GM23338 (cell line): ENCODE results near the gene RAPGEF5. TPM values are rescaled to one million over a fixed set of nuclear protein-coding genes. Genes with fewer than 3 reads are reported as not detected.

Experiments
- ATAC-seq: fragments of 200-7000 bp; cut with Tn5 transposase; 3 replicates; pipeline ENCODE4 v1.9.1; 2020
- DNase-seq: peaks from one replicate; pipeline ENCODE4 v3.0.0-alpha.2; 2015; ENCODE audit warnings: low spot score
- H2AFZ ChIP-seq: fragments of 200-600 bp; sonication (generic); 2 replicates; pipeline ENCODE4 v1.8.0; 2016; ENCODE audit warnings: antibody characterized with exemption, mild to moderate bottlenecking, moderate library complexity
- H3F3A ChIP-seq: fragments of 200-600 bp; sonication (generic); replicated peaks from 2 replicates; pipeline ENCODE4 v1.8.0; 2017; ENCODE audit warnings: antibody characterized with exemption, mixed run types, low read depth
- H3K27ac ChIP-seq: fragments of 200-600 bp; sonication (generic); 2 replicates; pipeline ENCODE4 v1.6.1; 2016; ENCODE audit warnings: low read depth
- H3K27me3 ChIP-seq: fragments of 200-600 bp; sonication (generic); 2 replicates; pipeline ENCODE4 v1.8.0; 2016; ENCODE audit warnings: mild to moderate bottlenecking, mixed run types, moderate library complexity; ENCODE audit not compliant: insufficient read depth
- H3K36me3 ChIP-seq: fragments of 200-600 bp; sonication (generic); 2 replicates; pipeline ENCODE4 v1.8.0; 2016; ENCODE audit warnings: mild to moderate bottlenecking; ENCODE audit not compliant: insufficient read depth
- H3K4me1 ChIP-seq: fragments of 200-600 bp; sonication (generic); 2 replicates; pipeline ENCODE4 v1.8.0; 2016; ENCODE audit warnings: mild to moderate bottlenecking, moderate library complexity; ENCODE audit not compliant: insufficient read depth
- H3K4me2 ChIP-seq: fragments of 200-600 bp; sonication (generic); 2 replicates; pipeline ENCODE4 v1.7.1; 2017; ENCODE audit warnings: mixed run types
- H3K4me3 ChIP-seq: fragments of 200-600 bp; sonication (generic); 2 replicates; pipeline ENCODE4 v1.6.1; 2016; ENCODE audit warnings: mixed run types
- H3K79me2 ChIP-seq: fragments of 200-600 bp; sonication (generic); replicated peaks from 2 replicates; pipeline ENCODE4 v1.8.0; 2017; ENCODE audit warnings: mild to moderate bottlenecking; ENCODE audit not compliant: insufficient read depth
- H3K9me2 ChIP-seq: fragments of 200-600 bp; sonication (generic); 2 replicates; pipeline ENCODE4 v1.8.0; 2017; ENCODE audit not compliant: insufficient read depth
- H4K20me1 ChIP-seq: fragments of 200-600 bp; sonication (generic); replicated peaks from 2 replicates; pipeline ENCODE4 v1.8.0; 2017; ENCODE audit warnings: mild to moderate bottlenecking; ENCODE audit not compliant: insufficient read depth
- H3K27ac Mint-ChIP-seq: 2 replicates; pipeline ENCODE4 v1.8.0; 2020; ENCODE audit warnings: inconsistent platforms, mild to moderate bottlenecking, moderate library complexity, mixed read lengths
- H3K27me3 Mint-ChIP-seq: 3 replicates; pipeline ENCODE4 v1.8.0; 2022; ENCODE audit warnings: low read depth, mild to moderate bottlenecking, moderate library complexity, mixed read lengths, inconsistent platforms; ENCODE audit not compliant: insufficient read depth, poor library complexity
- H3K36me3 Mint-ChIP-seq: 3 replicates; pipeline ENCODE4 v1.8.0; 2021; ENCODE audit warnings: low read depth, mild to moderate bottlenecking, inconsistent platforms, moderate library complexity, mixed read lengths
- H3K4me1 Mint-ChIP-seq: 3 replicates; pipeline ENCODE4 v1.8.0; 2020; ENCODE audit warnings: mild to moderate bottlenecking, inconsistent platforms, mixed read lengths
- H3K4me3 Mint-ChIP-seq: 3 replicates; pipeline ENCODE4 v1.8.0; 2021; ENCODE audit warnings: moderate library complexity, mild to moderate bottlenecking, inconsistent platforms, mixed read lengths
- H3K9me3 Mint-ChIP-seq: 3 replicates; pipeline ENCODE4 v1.8.0; 2020; ENCODE audit warnings: moderate library complexity, mild to moderate bottlenecking, inconsistent platforms, mixed read lengths
- NANOG ChIP-seq: IDR thresholded peaks from 2 replicates; pipeline ENCODE4 v1.6.1; 2016; ENCODE audit warnings: antibody characterized with exemption, borderline replicate concordance
- POLR2AphosphoS5 ChIP-seq: IDR thresholded peaks from 2 replicates; pipeline ENCODE4 v1.6.1; 2016; ENCODE audit warnings: antibody characterized with exemption, low read depth
- STAT1 ChIP-seq: IDR thresholded peaks from one replicate; pipeline ENCODE4 v1.6.1; 2016; ENCODE audit warnings: antibody characterized with exemption; ENCODE audit not compliant: unreplicated experiment
- polyA plus RNA-seq: library from polyadenylated mRNA; unstranded; fragments of >200 nt; fragmentation: Nextera tagmentation; extraction: Ambion mirVana; gene quantifications from 2 replicates; pipeline ENCODE4 v1.2.1, GENCODE V29; 2016
- total RNA-seq: library from RNA; depleted of rRNA; stranded (reverse); fragments of >200 nt; shearing (Covaris generic); gene quantifications from 2 replicates; pipeline ENCODE4 v1.2.3, GENCODE V29; 2014
- TF ChIP-seq, protein P1 (sequence below): fragments of 250-450 bp; sonication (Bioruptor Pico); IDR thresholded peaks from 2 replicates; pipeline ENCODE4 v1.5.0; 2020; ENCODE audit warnings: mild to moderate bottlenecking, moderate library complexity
- TF ChIP-seq, protein P2 (sequence below), 2 experiments: fragments of 200-600 bp in 1 of 2; sonication (generic) in 1 of 2; conservative IDR thresholded peaks; 2 replicates each; pipeline versions ENCODE4 v1.5.1 to v1.6.1; 2016 to 2017; ENCODE audit warnings: antibody characterized with exemption in 2 of 2, low read depth in 2 of 2, mild to moderate bottlenecking in 2 of 2, moderate library complexity in 1 of 2

RAPGEF5 gene
- total and polyA plus RNA-seq, 2 experiments from 2014 or later = 6.3 to 13.1 TPM

DNA sequence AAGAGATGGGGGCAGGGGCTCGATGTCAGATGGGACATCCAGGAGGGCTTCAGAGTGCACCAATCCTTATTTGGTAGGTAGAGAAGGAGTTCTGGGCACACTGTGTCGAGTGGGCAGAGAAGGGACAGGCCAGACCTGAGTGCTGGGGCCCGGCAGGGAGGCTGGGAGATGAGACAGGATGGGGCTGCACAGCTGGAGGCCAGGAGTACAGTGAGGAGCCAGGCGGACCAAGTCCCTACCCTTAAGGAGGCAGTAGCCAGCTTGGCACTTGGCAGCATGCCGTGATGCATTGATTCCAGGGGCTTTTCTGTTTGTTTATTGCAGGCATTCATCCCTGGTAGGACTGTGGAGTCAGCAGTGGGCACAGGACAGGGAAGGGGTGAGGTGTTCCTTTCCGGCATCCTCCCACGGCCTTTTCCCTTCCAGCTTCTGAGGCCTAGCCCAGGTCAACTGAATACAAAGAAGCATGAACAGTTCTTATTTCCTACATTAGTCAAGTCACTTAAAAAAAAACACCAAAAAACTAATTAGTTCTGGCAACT is 242.4 kb downstream of the RAPGEF5 start:
- TF ChIP-seq, protein P1, sequence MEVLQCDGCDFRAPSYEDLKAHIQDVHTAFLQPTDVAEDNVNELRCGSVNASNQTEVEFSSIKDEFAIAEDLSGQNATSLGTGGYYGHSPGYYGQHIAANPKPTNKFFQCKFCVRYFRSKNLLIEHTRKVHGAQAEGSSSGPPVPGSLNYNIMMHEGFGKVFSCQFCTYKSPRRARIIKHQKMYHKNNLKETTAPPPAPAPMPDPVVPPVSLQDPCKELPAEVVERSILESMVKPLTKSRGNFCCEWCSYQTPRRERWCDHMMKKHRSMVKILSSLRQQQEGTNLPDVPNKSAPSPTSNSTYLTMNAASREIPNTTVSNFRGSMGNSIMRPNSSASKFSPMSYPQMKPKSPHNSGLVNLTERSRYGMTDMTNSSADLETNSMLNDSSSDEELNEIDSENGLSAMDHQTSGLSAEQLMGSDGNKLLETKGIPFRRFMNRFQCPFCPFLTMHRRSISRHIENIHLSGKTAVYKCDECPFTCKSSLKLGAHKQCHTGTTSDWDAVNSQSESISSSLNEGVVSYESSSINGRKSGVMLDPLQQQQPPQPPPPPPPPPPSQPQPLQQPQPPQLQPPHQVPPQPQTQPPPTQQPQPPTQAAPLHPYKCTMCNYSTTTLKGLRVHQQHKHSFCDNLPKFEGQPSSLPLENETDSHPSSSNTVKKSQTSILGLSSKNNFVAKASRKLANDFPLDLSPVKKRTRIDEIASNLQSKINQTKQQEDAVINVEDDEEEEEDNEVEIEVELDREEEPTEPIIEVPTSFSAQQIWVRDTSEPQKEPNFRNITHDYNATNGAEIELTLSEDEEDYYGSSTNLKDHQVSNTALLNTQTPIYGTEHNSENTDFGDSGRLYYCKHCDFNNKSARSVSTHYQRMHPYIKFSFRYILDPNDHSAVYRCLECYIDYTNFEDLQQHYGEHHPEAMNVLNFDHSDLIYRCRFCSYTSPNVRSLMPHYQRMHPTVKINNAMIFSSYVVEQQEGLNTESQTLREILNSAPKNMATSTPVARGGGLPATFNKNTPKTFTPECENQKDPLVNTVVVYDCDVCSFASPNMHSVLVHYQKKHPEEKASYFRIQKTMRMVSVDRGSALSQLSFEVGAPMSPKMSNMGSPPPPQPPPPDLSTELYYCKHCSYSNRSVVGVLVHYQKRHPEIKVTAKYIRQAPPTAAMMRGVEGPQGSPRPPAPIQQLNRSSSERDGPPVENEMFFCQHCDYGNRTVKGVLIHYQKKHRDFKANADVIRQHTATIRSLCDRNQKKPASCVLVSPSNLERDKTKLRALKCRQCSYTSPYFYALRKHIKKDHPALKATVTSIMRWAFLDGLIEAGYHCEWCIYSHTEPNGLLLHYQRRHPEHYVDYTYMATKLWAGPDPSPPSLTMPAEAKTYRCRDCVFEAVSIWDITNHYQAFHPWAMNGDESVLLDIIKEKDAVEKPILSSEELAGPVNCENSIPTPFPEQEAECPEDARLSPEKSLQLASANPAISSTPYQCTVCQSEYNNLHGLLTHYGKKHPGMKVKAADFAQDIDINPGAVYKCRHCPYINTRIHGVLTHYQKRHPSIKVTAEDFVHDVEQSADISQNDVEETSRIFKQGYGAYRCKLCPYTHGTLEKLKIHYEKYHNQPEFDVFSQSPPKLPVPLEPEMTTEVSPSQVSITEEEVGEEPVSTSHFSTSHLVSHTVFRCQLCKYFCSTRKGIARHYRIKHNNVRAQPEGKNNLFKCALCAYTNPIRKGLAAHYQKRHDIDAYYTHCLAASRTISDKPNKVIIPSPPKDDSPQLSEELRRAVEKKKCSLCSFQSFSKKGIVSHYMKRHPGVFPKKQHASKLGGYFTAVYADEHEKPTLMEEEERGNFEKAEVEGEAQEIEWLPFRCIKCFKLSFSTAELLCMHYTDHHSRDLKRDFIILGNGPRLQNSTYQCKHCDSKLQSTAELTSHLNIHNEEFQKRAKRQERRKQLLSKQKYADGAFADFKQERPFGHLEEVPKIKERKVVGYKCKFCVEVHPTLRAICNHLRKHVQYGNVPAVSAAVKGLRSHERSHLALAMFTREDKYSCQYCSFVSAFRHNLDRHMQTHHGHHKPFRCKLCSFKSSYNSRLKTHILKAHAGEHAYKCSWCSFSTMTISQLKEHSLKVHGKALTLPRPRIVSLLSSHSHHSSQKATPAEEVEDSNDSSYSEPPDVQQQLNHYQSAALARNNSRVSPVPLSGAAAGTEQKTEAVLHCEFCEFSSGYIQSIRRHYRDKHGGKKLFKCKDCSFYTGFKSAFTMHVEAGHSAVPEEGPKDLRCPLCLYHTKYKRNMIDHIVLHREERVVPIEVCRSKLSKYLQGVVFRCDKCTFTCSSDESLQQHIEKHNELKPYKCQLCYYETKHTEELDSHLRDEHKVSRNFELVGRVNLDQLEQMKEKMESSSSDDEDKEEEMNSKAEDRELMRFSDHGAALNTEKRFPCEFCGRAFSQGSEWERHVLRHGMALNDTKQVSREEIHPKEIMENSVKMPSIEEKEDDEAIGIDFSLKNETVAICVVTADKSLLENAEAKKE (CRISPR knock-in tag) = no peak
- TF ChIP-seq, protein P2, sequence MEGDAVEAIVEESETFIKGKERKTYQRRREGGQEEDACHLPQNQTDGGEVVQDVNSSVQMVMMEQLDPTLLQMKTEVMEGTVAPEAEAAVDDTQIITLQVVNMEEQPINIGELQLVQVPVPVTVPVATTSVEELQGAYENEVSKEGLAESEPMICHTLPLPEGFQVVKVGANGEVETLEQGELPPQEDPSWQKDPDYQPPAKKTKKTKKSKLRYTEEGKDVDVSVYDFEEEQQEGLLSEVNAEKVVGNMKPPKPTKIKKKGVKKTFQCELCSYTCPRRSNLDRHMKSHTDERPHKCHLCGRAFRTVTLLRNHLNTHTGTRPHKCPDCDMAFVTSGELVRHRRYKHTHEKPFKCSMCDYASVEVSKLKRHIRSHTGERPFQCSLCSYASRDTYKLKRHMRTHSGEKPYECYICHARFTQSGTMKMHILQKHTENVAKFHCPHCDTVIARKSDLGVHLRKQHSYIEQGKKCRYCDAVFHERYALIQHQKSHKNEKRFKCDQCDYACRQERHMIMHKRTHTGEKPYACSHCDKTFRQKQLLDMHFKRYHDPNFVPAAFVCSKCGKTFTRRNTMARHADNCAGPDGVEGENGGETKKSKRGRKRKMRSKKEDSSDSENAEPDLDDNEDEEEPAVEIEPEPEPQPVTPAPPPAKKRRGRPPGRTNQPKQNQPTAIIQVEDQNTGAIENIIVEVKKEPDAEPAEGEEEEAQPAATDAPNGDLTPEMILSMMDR (conservative IDR thresholded peaks at IDR 0.05; ENCODE audit: low read depth in 2 of 2) = no peak
- TF ChIP-seq NANOG = no peak
- TF ChIP-seq POLR2AphosphoS5 = no peak
- TF ChIP-seq STAT1 = no peak
- Histone ChIP-seq H3K4me2 (no peak overlapping the region), H3F3A (no peaks in the 10 kb centered on the region), H3K27ac (no peak overlapping the region), H3K9me2 (no peaks in the 10 kb centered on the region), H3K4me3 (no peak overlapping the region), H4K20me1 (no peaks in the 10 kb centered on the region), H3K27me3 (no peaks in the 10 kb centered on the region), H3K4me1 (no peaks in the 10 kb centered on the region), H3K79me2 (no peaks in the 10 kb centered on the region), H2AFZ (no peak overlapping the region), H3K36me3 (no peaks in the 10 kb centered on the region)
- Mint-ChIP-seq H3K4me1 (peaks cover 11% of the 10 kb centered on the region), H3K27ac (no peak overlapping the region), H3K27me3 (peaks cover 12% of the 10 kb centered on the region), H3K9me3 (no peaks in the 10 kb centered on the region), H3K36me3 (peaks cover 5% of the 10 kb centered on the region), H3K4me3 (no peak overlapping the region)
- DNase-seq (no peak), ATAC-seq (no peak)
